GM23338 (cell line): Measurements from ENCODE around the gene CASK.

Experiments
- POLR2AphosphoS5 ChIP-seq: IDR thresholded peaks from 2 replicates; pipeline ENCODE4 v1.6.1; 2016; ENCODE audit warnings: antibody characterized with exemption, low read depth
- TF ChIP-seq, protein P1 (sequence below), 2 experiments: fragments of 200-600 bp in 1 of 2; sonication (generic) in 1 of 2; conservative IDR thresholded peaks; 2 replicates each; pipeline versions ENCODE4 v1.5.1 to v1.6.1; 2016 to 2017; ENCODE audit warnings: antibody characterized with exemption in 2 of 2, low read depth in 2 of 2, mild to moderate bottlenecking in 2 of 2, moderate library complexity in 1 of 2

DNA sequence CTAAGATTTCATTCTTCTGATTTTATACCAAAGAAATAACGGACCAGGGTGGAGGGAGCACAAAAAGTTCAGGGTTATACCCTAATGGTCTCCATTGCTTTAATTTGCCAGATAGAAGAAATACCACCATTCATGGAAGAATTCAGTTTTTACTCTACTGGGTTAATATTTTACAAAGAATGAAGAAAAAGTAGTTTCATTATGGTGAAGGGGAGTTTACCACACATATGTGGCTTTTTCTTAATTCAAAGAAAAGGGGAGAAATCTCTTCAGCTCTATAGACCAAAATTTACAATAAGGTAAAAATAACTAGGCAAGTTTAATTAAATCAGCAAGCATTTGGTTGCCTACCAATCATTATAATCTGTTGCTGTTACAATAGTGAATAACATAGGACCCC lies 37.6 kb downstream of the CASK start:
- TF ChIP-seq, protein P1, sequence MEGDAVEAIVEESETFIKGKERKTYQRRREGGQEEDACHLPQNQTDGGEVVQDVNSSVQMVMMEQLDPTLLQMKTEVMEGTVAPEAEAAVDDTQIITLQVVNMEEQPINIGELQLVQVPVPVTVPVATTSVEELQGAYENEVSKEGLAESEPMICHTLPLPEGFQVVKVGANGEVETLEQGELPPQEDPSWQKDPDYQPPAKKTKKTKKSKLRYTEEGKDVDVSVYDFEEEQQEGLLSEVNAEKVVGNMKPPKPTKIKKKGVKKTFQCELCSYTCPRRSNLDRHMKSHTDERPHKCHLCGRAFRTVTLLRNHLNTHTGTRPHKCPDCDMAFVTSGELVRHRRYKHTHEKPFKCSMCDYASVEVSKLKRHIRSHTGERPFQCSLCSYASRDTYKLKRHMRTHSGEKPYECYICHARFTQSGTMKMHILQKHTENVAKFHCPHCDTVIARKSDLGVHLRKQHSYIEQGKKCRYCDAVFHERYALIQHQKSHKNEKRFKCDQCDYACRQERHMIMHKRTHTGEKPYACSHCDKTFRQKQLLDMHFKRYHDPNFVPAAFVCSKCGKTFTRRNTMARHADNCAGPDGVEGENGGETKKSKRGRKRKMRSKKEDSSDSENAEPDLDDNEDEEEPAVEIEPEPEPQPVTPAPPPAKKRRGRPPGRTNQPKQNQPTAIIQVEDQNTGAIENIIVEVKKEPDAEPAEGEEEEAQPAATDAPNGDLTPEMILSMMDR (conservative IDR thresholded peaks at IDR 0.05; ENCODE audit: low read depth in 2 of 2) = no peak
- TF ChIP-seq POLR2AphosphoS5 = no peak
